GM12892 (cell line): ENCODE data around the gene JAG1.

ENCODE experiments used
- POLR2A ChIP-seq: IDR thresholded peaks from 2 replicates; pipeline ENCODE4 v1.6.1; 2011; ENCODE audit warnings: low read depth, low read length, control low read depth
- TAF1 ChIP-seq: IDR thresholded peaks from 2 replicates; pipeline ENCODE4 v1.6.1; 2011; ENCODE audit warnings: low read depth, mild to moderate bottlenecking, control low read depth, low read length, borderline replicate concordance

GRCh38 chr20:10648651-10649050, 25.1 kb downstream of the JAG1 start:
- TF ChIP-seq TAF1, result no peak
- no peak for TF ChIP-seq POLR2A
